HG03439 (cell line): Measurements from ENCODE around the gene IL16.

Experiments used
- ATAC-seq: cut with Tn5 transposase; IDR thresholded peaks from one replicate; pipeline ENCODE4 v1.9.1; 2021; ENCODE audit warnings: mild to moderate bottlenecking, moderate library complexity; ENCODE audit not compliant: unreplicated experiment

The IL16 gene

DNA sequence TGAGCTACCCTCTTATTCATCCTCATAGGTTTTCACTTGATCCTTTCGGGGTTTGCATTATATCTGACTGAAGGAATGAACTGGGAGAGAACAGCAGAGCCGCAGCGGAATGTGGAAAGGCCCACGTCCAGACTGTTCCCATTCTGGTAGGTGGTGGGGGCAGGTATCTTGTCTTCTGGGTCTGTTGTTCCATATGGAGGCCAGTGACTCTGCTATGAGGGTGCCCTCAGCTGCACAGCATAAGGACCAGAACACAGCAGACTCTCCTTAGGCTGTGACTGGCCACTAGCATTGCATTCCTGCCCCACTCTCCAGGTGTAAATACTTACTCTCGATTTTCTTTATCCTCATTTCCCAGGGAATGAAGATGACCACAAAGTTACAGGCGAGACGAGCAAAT is 165.2 kb downstream of the IL16 start:
- ATAC-seq = no peak

- no peak for ATAC-seq
Measured at GRCh38 chr15:81362790-81363189, 166.1 kb downstream of the IL16 start.

- no peak for ATAC-seq
Measured at GRCh38 chr15:81363276-81363675, 166.6 kb downstream of the IL16 start.
